AG08395 (cell line): ENCODE results near the gene PPM1F.
"Not testable (repeated sequence)": the region's sequence is repeated elsewhere in the genome, so short reads cannot be mapped to it uniquely, and the experiment has no call there.

Experiments
- DNase-seq: peaks from one replicate; pipeline ENCODE4 v3.0.0; 2012; ENCODE audit warnings: mixed read lengths, low spot score

The PPM1F gene

DNA sequence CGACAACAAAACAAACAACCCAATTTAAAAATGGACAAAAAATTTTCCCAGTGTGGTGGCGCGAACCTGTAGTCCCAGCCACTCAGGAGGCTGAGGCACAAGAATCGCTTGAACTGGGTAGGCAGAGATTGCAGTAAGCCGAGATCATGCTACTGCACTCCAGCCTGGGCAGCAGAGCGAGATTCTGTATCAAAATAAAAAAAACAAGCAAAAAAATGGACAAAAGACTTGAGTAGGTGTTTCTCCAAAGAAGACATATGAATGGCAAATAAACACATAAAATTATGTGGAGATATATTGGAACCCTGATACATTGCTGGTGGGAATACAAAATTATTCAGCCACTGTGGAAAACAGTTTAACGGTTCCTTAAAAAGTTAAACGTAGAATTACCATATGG is 57.8 kb downstream of the PPM1F start:
- no peak for DNase-seq

DNA sequence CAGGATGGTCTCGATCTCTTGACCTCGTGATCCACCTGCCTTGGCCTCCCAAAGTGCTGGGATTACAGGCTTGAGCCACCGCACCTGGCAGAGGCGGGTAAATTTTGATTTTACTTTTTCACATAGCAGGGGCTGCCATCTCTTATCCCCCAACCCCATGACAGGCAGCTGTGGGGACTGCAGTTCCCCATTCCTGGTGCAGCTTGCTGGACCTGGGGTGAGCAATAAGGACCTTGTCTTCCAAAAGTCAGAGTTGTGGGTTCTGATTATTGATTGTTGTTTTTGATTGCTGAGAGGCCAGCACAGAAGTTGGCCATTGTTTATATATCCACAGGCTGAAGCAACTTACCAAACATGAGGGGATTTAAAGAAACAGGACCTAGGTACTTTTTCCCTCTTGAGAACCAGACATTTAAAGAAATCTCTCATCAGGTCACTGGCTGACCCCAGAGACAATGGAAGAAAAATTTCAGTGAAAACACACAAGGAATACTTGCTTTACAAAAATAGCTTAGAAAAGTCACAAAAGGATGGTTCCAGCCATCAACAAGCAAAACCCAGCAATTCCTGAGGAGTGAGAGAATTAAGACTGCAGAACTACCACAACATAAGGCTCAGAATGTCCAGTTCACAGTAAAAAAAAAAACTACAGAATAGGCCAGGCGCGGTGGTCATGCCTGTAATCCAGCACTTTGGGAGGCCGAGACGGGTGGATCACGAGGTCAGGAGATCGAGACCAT is 63.2 kb downstream of the PPM1F start:
- DNase-seq: no peak

DNA sequence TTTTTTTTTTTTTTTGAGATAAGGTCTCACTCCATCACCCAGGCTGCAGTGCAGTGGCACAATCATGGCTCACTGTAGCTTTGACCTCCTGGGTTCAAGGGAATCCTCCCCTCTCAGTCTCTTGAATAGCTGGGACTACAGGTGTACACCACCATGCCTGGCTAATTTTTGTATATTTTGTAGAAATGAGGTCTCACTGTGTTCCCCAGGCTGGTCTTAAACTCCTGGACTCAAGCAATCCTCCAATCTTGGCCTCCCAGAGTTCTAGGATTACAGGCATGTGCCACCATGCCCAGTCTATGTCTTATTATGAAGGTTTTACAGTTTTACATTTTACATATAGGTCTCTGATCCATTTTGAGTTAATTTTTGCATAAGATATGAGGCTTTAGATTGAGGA is 64.8 kb downstream of the PPM1F start:
- no peak for DNase-seq

DNA sequence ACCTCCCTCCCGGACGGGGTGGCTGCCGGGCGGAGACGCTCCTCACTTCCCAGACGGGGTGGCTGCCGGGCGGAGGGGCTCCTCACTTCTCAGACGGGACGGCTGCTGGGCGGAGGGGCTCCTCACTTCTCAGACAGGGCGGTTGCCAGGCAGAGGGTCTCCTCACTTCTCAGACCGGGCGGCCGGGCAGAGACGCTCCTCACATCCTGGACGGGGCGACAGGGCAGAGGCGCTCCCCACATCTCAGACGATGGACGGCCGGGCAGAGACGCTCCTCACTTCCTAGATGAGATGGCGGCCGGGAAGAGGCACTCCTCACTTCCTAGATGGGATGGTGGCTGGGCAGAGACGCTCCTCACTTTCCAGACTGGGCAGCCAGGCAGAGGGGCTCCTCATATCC is 68.7 kb downstream of the PPM1F start:
- DNase-seq: not testable (repeated sequence)

DNA sequence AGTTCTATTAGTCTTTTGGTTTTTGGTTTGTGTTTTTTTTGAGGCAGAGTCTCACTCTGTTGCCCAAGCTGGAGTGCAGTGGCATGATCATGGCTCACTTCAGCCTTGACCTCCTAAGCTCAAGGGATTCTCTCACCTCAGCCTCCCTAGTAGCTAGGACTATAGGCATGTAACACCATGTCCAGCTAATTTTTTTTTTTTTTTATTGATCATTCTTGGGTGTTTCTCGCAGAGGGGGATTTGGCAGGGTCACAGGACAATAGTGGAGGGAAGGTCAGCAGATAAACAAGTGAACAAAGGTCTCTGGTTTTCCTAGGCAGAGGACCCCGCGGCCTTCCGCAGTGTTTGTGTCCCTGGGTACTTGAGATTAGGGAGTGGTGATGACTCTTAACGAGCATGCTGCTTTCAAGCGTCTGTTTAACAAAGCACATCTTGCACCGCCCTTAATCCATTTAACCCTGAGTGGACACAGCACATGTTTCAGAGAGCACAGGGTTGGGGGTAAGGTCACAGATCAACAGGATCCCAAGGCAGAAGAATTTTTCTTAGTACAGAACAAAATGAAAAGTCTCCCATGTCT is 69.8 kb downstream of the PPM1F start:
- DNase-seq: not testable (repeated sequence)

DNA sequence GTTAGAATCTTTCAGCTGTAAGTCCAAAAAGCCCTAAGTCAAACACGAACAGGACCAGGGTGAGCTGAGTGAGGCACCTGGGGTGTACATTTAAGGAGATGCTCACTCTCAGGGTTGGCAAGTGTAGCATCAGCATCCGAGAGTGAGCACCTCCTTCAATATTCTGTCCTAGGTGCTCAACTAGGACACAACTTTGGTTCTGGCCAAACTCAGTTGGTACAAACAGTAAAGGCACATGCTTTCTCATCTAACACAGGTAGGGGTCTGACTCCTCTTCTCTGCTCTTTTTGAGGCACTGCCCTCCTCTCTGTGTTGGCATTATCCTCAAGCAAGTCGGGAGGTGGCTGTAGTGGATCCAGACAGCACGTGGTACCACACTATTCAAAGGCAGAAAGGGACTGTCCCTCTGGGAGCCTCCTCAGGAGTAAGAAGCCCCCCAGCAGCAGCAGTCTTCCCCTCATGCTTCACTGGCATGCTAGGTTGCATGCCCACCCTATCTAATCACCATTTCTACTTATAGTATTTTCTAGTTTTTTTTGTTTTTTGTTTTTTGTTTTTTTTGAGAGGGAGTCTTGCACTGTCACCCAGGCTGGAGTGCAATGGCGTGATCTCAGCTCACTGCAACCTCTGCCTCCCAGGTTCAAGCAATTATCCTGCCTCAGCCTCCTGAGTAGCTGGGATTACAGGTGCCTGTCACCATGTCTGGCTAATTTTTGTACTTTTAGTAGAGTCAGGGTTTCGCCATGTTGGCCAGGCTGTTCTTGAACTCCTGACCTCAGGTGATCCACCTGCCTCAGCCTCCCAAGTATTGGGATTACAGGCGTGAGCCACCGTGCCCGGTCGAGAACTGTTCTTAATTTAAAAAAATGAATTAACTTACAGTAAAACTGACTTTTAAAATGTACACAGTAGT is 70.6 kb downstream of the PPM1F start:
- DNase-seq: no peak

DNA sequence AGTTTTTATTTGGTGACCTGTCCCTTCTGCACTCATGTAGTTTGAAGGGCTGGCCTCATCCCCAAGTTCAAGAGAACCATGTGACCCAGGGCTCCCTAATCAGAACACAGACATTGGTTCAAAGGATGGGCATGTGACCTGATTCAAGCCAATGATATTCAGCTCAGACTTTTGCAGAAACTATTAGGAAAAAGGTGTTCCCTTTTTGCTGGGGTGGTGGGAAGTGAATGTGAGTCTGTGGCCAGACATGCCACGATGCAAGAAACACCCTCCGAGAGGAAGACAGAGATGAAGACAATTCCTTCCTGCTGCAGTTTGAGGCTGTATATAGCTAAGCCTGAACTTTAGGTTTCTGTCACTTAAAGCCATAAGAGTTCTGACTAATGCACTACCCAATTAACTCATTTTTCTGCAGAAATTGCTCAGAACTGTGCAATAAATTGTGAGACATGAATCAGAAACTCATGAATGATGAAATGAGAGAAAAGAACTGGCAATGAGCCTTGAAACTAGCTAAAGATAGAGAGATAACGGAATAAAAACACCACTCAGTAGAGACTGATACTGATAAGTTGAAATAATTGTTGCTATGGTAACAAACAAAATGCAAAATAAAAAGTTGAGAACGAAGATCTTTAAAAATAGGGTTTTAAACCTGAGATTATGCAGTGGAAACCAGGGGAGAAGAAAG is 76.0 kb downstream of the PPM1F start:
- DNase-seq: peak; percentile 25

DNA sequence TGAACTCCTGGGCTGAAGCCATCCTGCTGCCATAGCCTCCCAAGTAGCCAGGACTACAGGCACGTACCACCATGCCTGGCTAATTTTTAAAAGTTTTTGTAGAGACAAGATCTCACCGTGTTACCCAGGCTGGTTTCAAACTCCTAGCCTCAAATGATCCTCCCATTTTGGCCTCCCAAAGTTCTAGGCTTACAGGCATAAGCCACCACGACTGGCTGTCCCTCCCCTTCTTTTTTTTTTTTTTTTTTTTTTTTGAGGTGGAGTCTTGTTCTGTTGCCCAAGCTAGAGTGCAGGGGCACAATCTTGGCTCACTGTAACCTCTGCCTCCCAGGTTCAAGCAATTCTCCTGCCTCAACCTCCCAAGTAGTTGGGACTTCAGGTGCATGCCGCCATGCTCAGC is 77.7 kb downstream of the PPM1F start:
- not testable (repeated sequence) for DNase-seq

DNA sequence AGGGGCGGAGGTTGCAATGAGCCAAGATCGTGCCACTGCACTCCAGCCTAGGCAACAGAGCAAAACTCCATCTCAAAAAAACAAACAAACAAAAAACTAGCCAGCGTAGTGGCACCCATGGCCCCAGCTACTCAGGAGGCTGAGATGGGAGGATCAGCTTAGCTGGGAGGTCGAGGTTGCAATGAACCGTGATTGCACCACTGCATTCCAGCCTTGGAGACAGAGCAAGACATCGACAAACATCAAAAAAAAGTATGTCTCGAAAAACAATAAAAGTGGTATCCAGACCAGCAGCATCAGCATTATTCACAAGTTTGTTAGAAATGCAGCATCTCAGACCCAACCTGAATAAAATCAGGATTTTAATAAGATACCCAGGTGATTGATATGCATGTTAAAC is 79.0 kb downstream of the PPM1F start:
- no peak for DNase-seq

DNA sequence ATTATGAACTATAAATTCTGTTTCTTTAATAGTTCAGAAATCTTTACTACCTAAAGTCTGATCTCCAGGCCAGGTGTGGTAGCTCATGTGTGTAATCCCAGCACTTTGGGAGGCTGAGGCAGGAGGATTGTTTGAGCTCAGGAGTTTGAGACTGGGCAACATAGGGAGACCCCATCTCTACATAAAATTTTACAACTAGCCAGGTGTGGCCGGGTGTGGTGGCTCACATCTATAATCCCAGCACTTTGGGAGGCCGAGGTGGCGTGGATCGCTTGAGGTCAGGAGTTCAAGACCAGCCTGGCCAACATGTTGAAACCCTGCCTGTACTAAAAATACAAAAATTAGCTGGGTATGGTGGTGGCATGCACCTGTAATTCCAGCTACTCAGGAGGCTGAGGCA is 79.9 kb downstream of the PPM1F start:
- not testable (repeated sequence) for DNase-seq
